Stimulated activated CD4-positive, alpha-beta T cell treated with anti-CD3 and anti-CD28 coated beads, Interleukin-15, amount 100 ng/mL, for 24 hours (primary cell): Measurements from ENCODE around the gene PSORS1C2.
A peak's percentile ranks its signal among the peaks of the same experiment; 100 is the strongest.

Experiments
- DNase-seq: peaks from one replicate; pipeline ENCODE4 v3.0.0-alpha.2; 2020

PSORS1C2 gene

DNA sequence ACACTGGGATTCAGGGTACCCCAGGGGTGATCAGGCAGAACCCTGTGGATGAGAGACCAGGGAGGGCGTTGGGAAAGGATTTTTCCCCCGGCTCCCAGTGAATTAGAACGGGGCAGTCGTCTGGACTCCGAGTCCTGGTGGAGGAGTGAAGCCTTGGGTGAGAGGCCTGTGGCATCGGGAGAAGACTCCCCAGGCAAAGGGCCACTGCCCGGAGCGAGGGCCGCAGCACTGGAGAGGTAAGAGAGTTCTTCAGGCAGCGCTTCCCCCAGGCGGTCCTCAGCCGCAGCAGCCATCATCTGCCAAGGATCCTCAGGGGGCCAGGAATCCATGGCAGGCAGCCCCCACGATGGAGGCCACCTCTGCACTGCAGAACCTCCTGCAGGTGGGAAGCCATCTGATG is 27.2 kb downstream of the PSORS1C2 start:
- no peak for DNase-seq

- DNase-seq = no peak
Observed at GRCh38 chr6:31110825-31111582, 27.9 kb downstream of the PSORS1C2 start.

DNA sequence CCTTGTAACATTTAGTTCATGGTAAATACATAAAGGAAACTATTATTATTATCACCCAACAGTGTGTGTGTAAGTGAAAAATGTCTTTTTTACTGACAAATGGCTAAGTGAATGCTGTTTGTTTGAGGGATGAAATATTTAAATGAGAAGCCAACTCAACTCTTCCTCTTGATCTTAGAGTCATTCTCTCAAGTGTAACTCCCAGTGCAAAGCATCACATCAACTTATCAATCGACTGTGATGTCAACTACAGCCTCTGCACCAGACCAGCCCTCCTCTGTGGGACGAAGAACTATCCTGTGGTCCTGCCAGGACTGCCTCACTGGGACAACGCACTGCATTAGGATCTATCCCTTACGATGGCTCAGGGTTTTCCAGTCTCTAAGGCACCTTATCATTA is 31.8 kb downstream of the PSORS1C2 start:
- no peak for DNase-seq

GRCh38 chr6:31103136-31103535 is 35.7 kb downstream of the PSORS1C2 start:
- no peak for DNase-seq

DNA sequence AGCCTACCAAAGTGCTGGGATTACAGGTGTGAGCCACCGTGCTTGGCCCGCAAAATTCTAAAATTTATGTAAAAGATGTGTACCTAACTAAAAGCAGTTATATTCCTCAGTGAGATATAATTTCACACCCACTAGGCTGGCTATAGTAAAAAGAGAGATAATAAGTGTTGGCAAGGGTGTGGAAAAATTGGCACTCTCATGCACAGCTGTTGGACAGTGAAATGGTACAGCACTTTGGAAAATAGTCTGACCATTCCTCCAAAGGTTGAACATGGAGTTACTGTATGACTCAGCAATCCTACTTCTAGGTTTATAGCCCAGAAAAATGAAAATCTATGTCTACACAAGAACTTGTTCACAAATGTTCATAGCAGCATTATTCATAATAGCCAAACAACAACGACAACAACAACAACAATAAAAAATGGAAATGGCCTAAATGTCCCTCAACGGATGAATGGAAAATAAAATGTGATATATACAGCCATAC is 40.4 kb downstream of the PSORS1C2 start:
- DNase-seq = no peak

GRCh38 chr6:31096656-31097055 is 42.2 kb downstream of the PSORS1C2 start:
- DNase-seq = no peak

- DNase-seq = no peak
Observed at GRCh38 chr6:31096215-31096614, 42.7 kb downstream of the PSORS1C2 start.

GRCh38 chr6:31094389-31094881 is 44.4 kb downstream of the PSORS1C2 start:
- DNase-seq = peak; percentile 18

GRCh38 chr6:31092769-31093505 is 45.9 kb downstream of the PSORS1C2 start:
- no peak for DNase-seq

DNA sequence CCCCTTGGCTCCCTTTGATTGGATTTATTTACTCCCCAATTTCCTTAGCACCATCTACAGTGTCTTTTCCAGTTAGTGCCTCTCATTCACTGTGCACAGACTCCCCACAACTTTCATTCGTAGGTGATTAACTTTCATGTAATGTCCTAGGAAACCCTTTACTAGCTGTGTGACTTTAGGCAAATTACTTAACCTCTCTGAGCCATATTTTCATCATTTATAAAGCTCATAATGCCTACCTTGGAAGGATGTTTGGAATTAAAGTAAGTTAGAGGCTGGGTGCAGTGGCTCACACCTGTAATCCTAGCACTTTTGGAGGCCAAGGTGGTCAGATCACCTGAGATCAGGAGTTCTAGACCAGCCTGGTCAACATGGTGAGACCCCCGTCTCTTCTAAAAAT is 46.6 kb downstream of the PSORS1C2 start:
- no peak for DNase-seq

GRCh38 chr6:31091680-31092079 is 47.2 kb downstream of the PSORS1C2 start:
- DNase-seq = no peak

DNA sequence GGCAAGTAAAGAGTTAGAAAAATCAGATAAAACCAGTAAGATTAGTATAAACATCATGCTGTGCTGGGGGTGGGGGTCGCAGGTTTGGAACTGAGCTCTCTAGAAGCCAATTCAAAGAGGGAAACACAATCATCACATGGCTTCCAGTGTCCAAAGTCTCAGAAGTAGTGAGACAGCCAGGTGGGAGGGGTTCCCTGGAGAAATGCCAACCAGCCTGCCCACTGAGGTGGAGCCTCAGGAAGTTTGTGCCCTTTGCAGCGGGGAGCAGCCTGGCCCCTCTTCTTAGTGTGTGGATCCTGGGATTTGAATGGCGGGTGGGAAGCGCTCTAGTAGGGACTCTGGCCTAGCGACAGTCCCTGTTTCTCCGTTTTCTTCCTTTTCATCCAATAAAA is 47.9 kb downstream of the PSORS1C2 start:
- no peak for DNase-seq

DNA sequence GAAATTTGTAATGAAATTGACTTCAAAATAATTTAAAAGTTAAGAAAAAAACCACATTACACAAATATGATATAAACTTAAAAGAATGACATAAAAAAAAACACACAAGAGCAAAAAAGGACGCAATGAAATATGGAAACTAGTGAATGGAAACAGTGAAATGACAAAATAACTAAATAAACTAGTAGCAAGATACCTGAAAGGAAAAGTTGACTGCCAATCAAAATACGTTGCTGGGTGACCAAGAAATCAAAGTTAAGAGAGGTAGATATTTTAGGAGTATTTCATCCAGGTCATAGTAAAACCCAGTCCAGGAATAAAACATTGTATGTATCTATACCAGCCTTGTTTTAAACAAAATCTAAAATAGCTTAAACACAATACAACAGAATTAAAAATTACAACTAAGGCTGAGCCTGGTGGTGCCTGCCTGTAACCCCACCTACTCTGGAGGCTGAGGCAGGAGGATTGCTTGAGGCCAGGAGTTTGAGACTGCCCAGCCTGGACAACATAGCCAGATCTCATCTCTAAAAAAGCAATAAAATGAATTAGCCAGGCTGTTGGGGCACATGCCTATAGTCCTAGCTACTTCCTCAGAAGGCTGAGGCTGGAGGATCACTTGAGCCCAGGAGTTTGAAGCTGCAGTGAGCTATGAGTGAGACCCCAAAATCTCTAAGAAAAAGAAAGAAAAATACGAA is 48.4 kb downstream of the PSORS1C2 start:
- no peak for DNase-seq
